Vagina (tissue), 2 donors: Measurements from ENCODE around the gene PTPN9. TPM values are rescaled to one million over a fixed set of nuclear protein-coding genes. Genes with fewer than 3 reads are reported as not detected.

Source experiments
- DNase-seq, 2 donors: peaks; one replicate each; pipeline ENCODE4 v3.0.0-alpha.2; 2017; ENCODE audit errors: extremely low spot score in 2 of 2
- H3K27ac ChIP-seq: fragments of 200-600 bp; sonication (generic); one replicate; pipeline ENCODE4 v1.5.1; 2019
- H3K27me3 ChIP-seq: fragments of 200-600 bp; sonication (generic); one replicate; pipeline ENCODE4 v1.5.1; 2019
- H3K36me3 ChIP-seq, 2 donors: fragments of 200-600 bp; sonication (generic); one replicate each; pipeline ENCODE4 v1.5.1; 2017 to 2019
- H3K4me1 ChIP-seq: fragments of 200-600 bp; sonication (generic); one replicate; pipeline ENCODE4 v1.5.1; 2019
- H3K4me3 ChIP-seq, 2 donors: fragments of 200-600 bp; sonication (generic); 1 replicate in 1 of 2; 2 replicates in 1 of 2; pipeline ENCODE4 v1.5.1; 2016 to 2019
- H3K9me3 ChIP-seq: fragments of 200-600 bp; sonication (generic); one replicate; pipeline ENCODE4 v1.5.1; 2019
- CTCF ChIP-seq, 3 experiments: fragments of 450-650 bp in 2 of 3; fragments of 200-600 bp in 1 of 3; sonication (generic) in 1 of 3; IDR thresholded peaks; one replicate each; pipeline ENCODE4 v1.5.1; 2017 to 2019; ENCODE audit warnings: antibody characterized with exemption in 3 of 3, mild to moderate bottlenecking in 2 of 3, moderate library complexity in 2 of 3
- POLR2A ChIP-seq, 2 donors: fragments of 450-650 bp; IDR thresholded peaks; one replicate each; pipeline ENCODE4 v1.6.1; 2017; ENCODE audit warnings: antibody characterized with exemption in 2 of 2, mild to moderate bottlenecking in 2 of 2, moderate library complexity in 2 of 2
- POLR2AphosphoS5 ChIP-seq, 2 donors: sonication (generic); formaldehyde crosslinking; IDR thresholded peaks; one replicate each; pipeline ENCODE4 v1.9.0; 2017; ENCODE audit warnings: antibody characterized with exemption in 2 of 2, mild to moderate bottlenecking in 2 of 2, low read depth in 1 of 2; ENCODE audit not compliant: insufficient read depth in 1 of 2
- intact Hi-C: fragments of 100-400 bp; cut with DNase I; formaldehyde crosslinking; loops from one replicate; pipeline ENCODE4 v1.15.1; 2023
- total RNA-seq: library from RNA; depleted of rRNA; stranded (reverse); fragments of >200 nt; gene quantifications from one replicate; pipeline ENCODE4 v1.2.3, GENCODE V29; 2016

Gene PTPN9
- total RNA-seq, 1 donor from 2014 or later = 18.2 TPM

GRCh38 chr15:75453703-75454470, 125.2 kb downstream of the PTPN9 start:
- peak overlapping the region; percentile 74 to 99 for H3K4me3 ChIP-seq
- H3K9me3 ChIP-seq = no peaks in the 10 kb centered on the region
- DNase-seq = peak; percentile 99 to 100
- H3K27me3 ChIP-seq = no peaks in the 10 kb centered on the region
- peaks cover 27% of the 10 kb centered on the region for H3K4me1 ChIP-seq
- peak in 1 of 2 donors; percentile 82 for TF ChIP-seq POLR2A (IDR thresholded peaks at IDR 0.05)
- TF ChIP-seq CTCF (IDR thresholded peaks at IDR 0.05) = no peak
- peak; percentile 93 to 97 for TF ChIP-seq POLR2AphosphoS5 (IDR thresholded peaks at IDR 0.05; ENCODE audit: insufficient read depth in 1 of 2, low read depth in 1 of 2)
- intact Hi-C loops = loop anchor here (2.0 to 10.0 kb wide), 4 partner anchors 85 to 201 kb away; partner anchors contain the start of genes MAN2C1, PTPN9 and SNUPN
- H3K36me3 ChIP-seq = no peaks in the 10 kb centered on the region
- peak overlapping the region; percentile 99 for H3K27ac ChIP-seq

- Histone ChIP-seq H3K27me3 (no peaks in the 10 kb centered on the region), H3K4me1 (peaks cover 28% of the 10 kb centered on the region), H3K36me3 (no peaks in the 10 kb centered on the region), H3K9me3 (no peaks in the 10 kb centered on the region), H3K27ac (peak overlapping the region; percentile 99), H3K4me3 (peak overlapping the region; percentile 68 to 74)
- DNase-seq = peak in 1 of 2 donors; percentile 92
- TF ChIP-seq POLR2A (IDR thresholded peaks at IDR 0.05) = no peak
- no peak for TF ChIP-seq POLR2AphosphoS5 (IDR thresholded peaks at IDR 0.05; ENCODE audit: insufficient read depth in 1 of 2, low read depth in 1 of 2)
- peak in 1 of 3 experiments; percentile 8 for TF ChIP-seq CTCF (IDR thresholded peaks at IDR 0.05)
- intact Hi-C loops = loop anchor here (2.0 to 10.0 kb wide), 4 partner anchors 84 to 202 kb away; partner anchors contain the start of genes MAN2C1, PTPN9 and SNUPN
Measured at GRCh38 chr15:75452865-75453702, 126.0 kb downstream of the PTPN9 start.

- TF ChIP-seq POLR2A (IDR thresholded peaks at IDR 0.05) (peak in 1 of 2 donors; percentile 13), POLR2AphosphoS5 (IDR thresholded peaks at IDR 0.05; ENCODE audit: insufficient read depth in 1 of 2, low read depth in 1 of 2) (peak in 1 of 2 donors; percentile 60), CTCF (IDR thresholded peaks at IDR 0.05) (no peak)
- Histone ChIP-seq H3K36me3 (no peaks in the 10 kb centered on the region), H3K27me3 (no peaks in the 10 kb centered on the region), H3K4me1 (peaks cover 28% of the 10 kb centered on the region), H3K4me3 (peak overlapping the region; percentile 68 to 74), H3K9me3 (no peaks in the 10 kb centered on the region), H3K27ac (peak overlapping the region; percentile 99)
- DNase-seq = peak in 1 of 2 donors; percentile 92
- intact Hi-C loops = loop anchor here (2.0 to 10.0 kb wide), 4 partner anchors 84 to 202 kb away; partner anchors contain the start of genes MAN2C1, PTPN9 and SNUPN
Measured at GRCh38 chr15:75452364-75452864, 126.7 kb downstream of the PTPN9 start.

- Histone ChIP-seq H3K4me3 (peak within 1 kb of the TSS; percentile 74 to 94), H3K36me3 (no peaks in the 10 kb centered on the region), H3K9me3 (no peaks in the 10 kb centered on the region), H3K4me1 (peaks cover 31% of the 10 kb centered on the region), H3K27ac (peak within 1 kb of the TSS; percentile 99), H3K27me3 (no peaks in the 10 kb centered on the region)
- DNase-seq = peak; percentile 99 to 100
- TF ChIP-seq POLR2A (IDR thresholded peaks at IDR 0.05) = peak in 1 of 2 donors; percentile 67
- no peak for TF ChIP-seq CTCF (IDR thresholded peaks at IDR 0.05)
- peak; percentile 80 to 93 for TF ChIP-seq POLR2AphosphoS5 (IDR thresholded peaks at IDR 0.05; ENCODE audit: insufficient read depth in 1 of 2, low read depth in 1 of 2)
- intact Hi-C loops = loop anchor here (2.0 to 10.0 kb wide), 4 partner anchors 83 to 203 kb away; partner anchors contain the start of genes MAN2C1, PTPN9 and SNUPN
Measured at GRCh38 chr15:75451674-75452363, 127.3 kb downstream of the PTPN9 start, which contains the start of gene SIN3A. SIN3A (minus strand) TSS chr15:75451690; CDS start chr15:75430375, 21,315 bp downstream.
